OCI-M1 (cell line): ENCODE data around the gene SNX25.
A peak's percentile ranks its signal among the peaks of the same experiment; 100 is the strongest.
"Not testable (repeated sequence)": the region's sequence is repeated elsewhere in the genome, so short reads cannot be mapped to it uniquely, and the experiment has no call there.

ENCODE experiments used
- DNase-seq: peaks from one replicate; lab custom pipeline; 2025; lab: John Stamatoyannopoulos, UW

The SNX25 gene

GRCh38 chr4:185229021-185229818 is 19.8 kb downstream of the SNX25 start:
- DNase-seq = no peak

GRCh38 chr4:185232370-185232769 is 23.0 kb downstream of the SNX25 start:
- no peak for DNase-seq

- DNase-seq = no peak
These were observed 25.9 kb downstream of the SNX25 start for GRCh38 chr4:185235119-185235842.

GRCh38 chr4:185235843-185236503 is 26.6 kb downstream of the SNX25 start:
- peak; percentile 39 for DNase-seq

GRCh38 chr4:185237175-185237574 is 27.8 kb downstream of the SNX25 start:
- no peak for DNase-seq

- no peak for DNase-seq
These were observed 28.9 kb downstream of the SNX25 start for GRCh38 chr4:185238215-185238681.

GRCh38 chr4:185238750-185239149 is 29.4 kb downstream of the SNX25 start:
- DNase-seq = no peak

GRCh38 chr4:185240486-185240885 is 31.1 kb downstream of the SNX25 start:
- DNase-seq = not testable (repeated sequence)

GRCh38 chr4:185242749-185243533 is 33.5 kb downstream of the SNX25 start:
- peak; percentile 21 for DNase-seq

- DNase-seq = no peak
These were observed 34.5 kb downstream of the SNX25 start for GRCh38 chr4:185243879-185244278.

GRCh38 chr4:185244763-185245162 is 35.4 kb downstream of the SNX25 start:
- DNase-seq = no peak

GRCh38 chr4:185246453-185246852 is 37.1 kb downstream of the SNX25 start:
- DNase-seq = peak; percentile 69

GRCh38 chr4:185247151-185247550 is 37.8 kb downstream of the SNX25 start:
- DNase-seq = peak; percentile 52

- DNase-seq = no peak
These were observed 39.1 kb downstream of the SNX25 start for GRCh38 chr4:185248393-185249039.

GRCh38 chr4:185249105-185249504 is 39.7 kb downstream of the SNX25 start:
- DNase-seq = peak; percentile 72

GRCh38 chr4:185254434-185254833 is 45.0 kb downstream of the SNX25 start:
- no peak for DNase-seq

- DNase-seq = no peak
These were observed 46.5 kb downstream of the SNX25 start for GRCh38 chr4:185255868-185256267.

- DNase-seq = no peak
These were observed 47.0 kb downstream of the SNX25 start for GRCh38 chr4:185256446-185256845.

GRCh38 chr4:185257086-185257485 is 47.7 kb downstream of the SNX25 start:
- DNase-seq = no peak

GRCh38 chr4:185257694-185258093 is 48.3 kb downstream of the SNX25 start:
- DNase-seq = no peak

- DNase-seq = peak; percentile 75
These were observed 49.3 kb downstream of the SNX25 start for GRCh38 chr4:185258741-185259140.
